Ishikawa (cell line): ENCODE results near the gene PATL2.

Experiments used
- CEBPB ChIP-seq: IDR thresholded peaks from 2 replicates; pipeline ENCODE4 v1.6.1; 2012
- RAD21 ChIP-seq: IDR thresholded peaks from 2 replicates; pipeline ENCODE4 v1.6.1; 2012; ENCODE audit warnings: low read depth
- TCF12 ChIP-seq: IDR thresholded peaks from 2 replicates; pipeline ENCODE4 v1.6.1; 2012; ENCODE audit warnings: low read depth
- USF1 ChIP-seq: IDR thresholded peaks from 2 replicates; pipeline ENCODE4 v1.6.1; 2012
- YY1 ChIP-seq: IDR thresholded peaks from 2 replicates; pipeline ENCODE4 v1.6.1; 2012; ENCODE audit warnings: low read depth
- TF ChIP-seq, protein P1 (sequence below): IDR thresholded peaks from 2 replicates; pipeline ENCODE4 v1.6.1; 2012; ENCODE audit warnings: low read depth, mild to moderate bottlenecking

GRCh38 chr15:44726136-44726535, 15.0 kb upstream of the PATL2 start:
- TF ChIP-seq, protein P1, sequence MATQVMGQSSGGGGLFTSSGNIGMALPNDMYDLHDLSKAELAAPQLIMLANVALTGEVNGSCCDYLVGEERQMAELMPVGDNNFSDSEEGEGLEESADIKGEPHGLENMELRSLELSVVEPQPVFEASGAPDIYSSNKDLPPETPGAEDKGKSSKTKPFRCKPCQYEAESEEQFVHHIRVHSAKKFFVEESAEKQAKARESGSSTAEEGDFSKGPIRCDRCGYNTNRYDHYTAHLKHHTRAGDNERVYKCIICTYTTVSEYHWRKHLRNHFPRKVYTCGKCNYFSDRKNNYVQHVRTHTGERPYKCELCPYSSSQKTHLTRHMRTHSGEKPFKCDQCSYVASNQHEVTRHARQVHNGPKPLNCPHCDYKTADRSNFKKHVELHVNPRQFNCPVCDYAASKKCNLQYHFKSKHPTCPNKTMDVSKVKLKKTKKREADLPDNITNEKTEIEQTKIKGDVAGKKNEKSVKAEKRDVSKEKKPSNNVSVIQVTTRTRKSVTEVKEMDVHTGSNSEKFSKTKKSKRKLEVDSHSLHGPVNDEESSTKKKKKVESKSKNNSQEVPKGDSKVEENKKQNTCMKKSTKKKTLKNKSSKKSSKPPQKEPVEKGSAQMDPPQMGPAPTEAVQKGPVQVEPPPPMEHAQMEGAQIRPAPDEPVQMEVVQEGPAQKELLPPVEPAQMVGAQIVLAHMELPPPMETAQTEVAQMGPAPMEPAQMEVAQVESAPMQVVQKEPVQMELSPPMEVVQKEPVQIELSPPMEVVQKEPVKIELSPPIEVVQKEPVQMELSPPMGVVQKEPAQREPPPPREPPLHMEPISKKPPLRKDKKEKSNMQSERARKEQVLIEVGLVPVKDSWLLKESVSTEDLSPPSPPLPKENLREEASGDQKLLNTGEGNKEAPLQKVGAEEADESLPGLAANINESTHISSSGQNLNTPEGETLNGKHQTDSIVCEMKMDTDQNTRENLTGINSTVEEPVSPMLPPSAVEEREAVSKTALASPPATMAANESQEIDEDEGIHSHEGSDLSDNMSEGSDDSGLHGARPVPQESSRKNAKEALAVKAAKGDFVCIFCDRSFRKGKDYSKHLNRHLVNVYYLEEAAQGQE, result no peak
- TF ChIP-seq USF1 (no peak), YY1 (no peak), TCF12 (no peak), RAD21 (no peak), CEBPB (no peak)
